ENCODE results near the gene MBD4. TPM values are rescaled to one million over a fixed set of nuclear protein-coding genes. Genes with fewer than 3 reads are reported as not detected.
"Not testable (repeated sequence)": the region's sequence is repeated elsewhere in the genome, so short reads cannot be mapped to it uniquely, and the experiment has no call there.

MBD4 gene
- total and polyA plus RNA-seq, 2 donors (not counting 1 experiment from before 2014, with no cell fraction given) = 95.7 to 140 TPM

- ATAC-seq (ENCODE audit: low read depth) (peak; percentile 7), DNase-seq (peak; percentile 43)
- peaks cover 35% of the 10 kb centered on the region for H3K4me1 Mint-ChIP-seq
- Histone ChIP-seq H3K9ac (ENCODE audit: low read length) (peak overlapping the region; percentile 83), H3K9me3 (ENCODE audit: control extremely low read depth in 1 of 3, control insufficient read depth in 2 of 3, insufficient read depth in 1 of 3, low read length in 2 of 3) (no peaks in the 10 kb centered on the region), H3K27me3 (replicated peaks in 1 of 4; ENCODE audit: control extremely low read depth in 1 of 4, control insufficient read depth in 3 of 4, insufficient read depth in 4 of 4, low read length in 3 of 4) (no peaks in the 10 kb centered on the region), H4K20me1 (ENCODE audit: control insufficient read depth, insufficient read depth, low read length, poor library complexity, severe bottlenecking) (peaks cover 42% of the 10 kb centered on the region), H3K4me3 (ENCODE audit: control extremely low read depth in 1 of 5, extremely low read depth in 1 of 5, insufficient read depth in 1 of 5, low read depth in 2 of 5, low read length in 4 of 5) (peak overlapping the region; percentile 76 to 99 (median 89)), H3K4me1 (ENCODE audit: control insufficient read depth in 2 of 2, insufficient read depth in 2 of 2, low read length in 2 of 2) (peaks cover 20 to 22% of the 10 kb centered on the region in 2 donors), H3K36me3 (replicated peaks in 1 of 2; ENCODE audit: control extremely low read depth in 1 of 2, control insufficient read depth in 1 of 2, extremely low read depth in 1 of 2, insufficient read depth in 2 of 2, low read length in 1 of 2) (peaks cover 2 to 13% of the 10 kb centered on the region in 2 experiments), H3K27ac (ENCODE audit: low read length in 2 of 2) (peak overlapping the region; percentile 88 to 95), H3K79me2 (ENCODE audit: control insufficient read depth, insufficient read depth, low read length) (peaks cover 45% of the 10 kb centered on the region), H2AFZ (ENCODE audit: insufficient read depth, low read depth, low read length, poor library complexity, severe bottlenecking) (peak overlapping the region; percentile 94), H3K4me2 (replicated peaks; ENCODE audit: low read depth, low read length, poor library complexity, severe bottlenecking) (peak overlapping the region; percentile 77)
- POLR2A ChIA-PET = interaction anchor here (1.9 kb wide), 1 partner anchor 41 kb away, joined by 12 read pairs; the partner anchor contains the start of genes IFT122 and MBD4
- intact Hi-C loops (cut with micrococcal nuclease) = loop anchor here (1.0 to 10.0 kb wide), 5 partner anchors 26 to 237 kb away; partner anchors contain the start of genes EFCAB12, HMCES, IFT122 and ISY1
- 1% methylated on average over 18 of the region's 18 CpGs for WGBS (ENCODE audit: insufficient coverage)
- CTCF ChIA-PET = interaction anchor here (0.8 to 2.0 kb wide), 3 partner anchors 15 to 91 kb away, joined by 4 to 13 read pairs (median 5); partner anchors contain the start of genes IFT122 and MBD4
- H3K4me3 Mint-ChIP-seq = peak overlapping the region; percentile 96
- H3K27ac Mint-ChIP-seq = peak overlapping the region; percentile 94
- no peaks in the 10 kb centered on the region for H3K9me3 Mint-ChIP-seq (ENCODE audit: insufficient read depth)
- TF ChIP-seq, protein P1, sequence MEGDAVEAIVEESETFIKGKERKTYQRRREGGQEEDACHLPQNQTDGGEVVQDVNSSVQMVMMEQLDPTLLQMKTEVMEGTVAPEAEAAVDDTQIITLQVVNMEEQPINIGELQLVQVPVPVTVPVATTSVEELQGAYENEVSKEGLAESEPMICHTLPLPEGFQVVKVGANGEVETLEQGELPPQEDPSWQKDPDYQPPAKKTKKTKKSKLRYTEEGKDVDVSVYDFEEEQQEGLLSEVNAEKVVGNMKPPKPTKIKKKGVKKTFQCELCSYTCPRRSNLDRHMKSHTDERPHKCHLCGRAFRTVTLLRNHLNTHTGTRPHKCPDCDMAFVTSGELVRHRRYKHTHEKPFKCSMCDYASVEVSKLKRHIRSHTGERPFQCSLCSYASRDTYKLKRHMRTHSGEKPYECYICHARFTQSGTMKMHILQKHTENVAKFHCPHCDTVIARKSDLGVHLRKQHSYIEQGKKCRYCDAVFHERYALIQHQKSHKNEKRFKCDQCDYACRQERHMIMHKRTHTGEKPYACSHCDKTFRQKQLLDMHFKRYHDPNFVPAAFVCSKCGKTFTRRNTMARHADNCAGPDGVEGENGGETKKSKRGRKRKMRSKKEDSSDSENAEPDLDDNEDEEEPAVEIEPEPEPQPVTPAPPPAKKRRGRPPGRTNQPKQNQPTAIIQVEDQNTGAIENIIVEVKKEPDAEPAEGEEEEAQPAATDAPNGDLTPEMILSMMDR (IDR thresholded peaks at IDR 0.05) = no peak
- TF ChIP-seq EZH2 (IDR thresholded peaks at IDR 0.05; ENCODE audit: borderline replicate concordance, insufficient read depth, low read depth, low read length, poor library complexity, severe bottlenecking) = no peak
- H3K27me3 Mint-ChIP-seq = no peaks in the 10 kb centered on the region
These were observed 41.0 kb downstream of the MBD4 start for GRCh38 chr3:129398803-129399144.

- H3K27me3 ChIP-seq (replicated peaks in 1 of 4; ENCODE audit: control extremely low read depth in 1 of 4, control insufficient read depth in 3 of 4, insufficient read depth in 4 of 4, low read length in 3 of 4); H3K27ac Mint-ChIP-seq; H3K4me3 Mint-ChIP-seq; DNase-seq; CTCF ChIA-PET; H3K27ac ChIP-seq (ENCODE audit: low read length in 2 of 2); H3K9me3 Mint-ChIP-seq (ENCODE audit: insufficient read depth); POLR2A ChIA-PET; ATAC-seq (ENCODE audit: low read depth); H3K4me2 ChIP-seq (replicated peaks; ENCODE audit: low read depth, low read length, poor library complexity, severe bottlenecking); H3K9me3 ChIP-seq (ENCODE audit: control extremely low read depth in 1 of 3, control insufficient read depth in 2 of 3, insufficient read depth in 1 of 3, low read length in 2 of 3); H2AFZ ChIP-seq (ENCODE audit: insufficient read depth, low read depth, low read length, poor library complexity, severe bottlenecking); H3K4me3 ChIP-seq (ENCODE audit: control extremely low read depth in 1 of 5, extremely low read depth in 1 of 5, insufficient read depth in 1 of 5, low read depth in 2 of 5, low read length in 4 of 5); H3K9ac ChIP-seq (ENCODE audit: low read length); H3K27me3 Mint-ChIP-seq: not testable (repeated sequence)
- Histone ChIP-seq H3K4me1 (ENCODE audit: control insufficient read depth in 2 of 2, insufficient read depth in 2 of 2, low read length in 2 of 2) (peaks cover 14 to 15% of the 10 kb centered on the region in 2 donors), H4K20me1 (ENCODE audit: control insufficient read depth, insufficient read depth, low read length, poor library complexity, severe bottlenecking) (peaks cover 49% of the 10 kb centered on the region), H3K79me2 (ENCODE audit: control insufficient read depth, insufficient read depth, low read length) (peaks cover 38% of the 10 kb centered on the region), H3K36me3 (replicated peaks in 1 of 2; ENCODE audit: control extremely low read depth in 1 of 2, control insufficient read depth in 1 of 2, extremely low read depth in 1 of 2, insufficient read depth in 2 of 2, low read length in 1 of 2) (peaks cover 2 to 47% of the 10 kb centered on the region in 2 experiments)
- 100% methylated on average over 1 of the region's 17 CpGs for WGBS (ENCODE audit: insufficient coverage)
- intact Hi-C loops (cut with micrococcal nuclease) = loop anchor here (10.0 kb wide), 1 partner anchor 119 kb away; the partner anchor contains the start of gene HMCES
- peaks cover 24% of the 10 kb centered on the region for H3K4me1 Mint-ChIP-seq
These were observed 45.8 kb downstream of the MBD4 start for GRCh38 chr3:129393760-129394564.
